Kidney (tissue), 14 donors: ENCODE data around the gene AQP1. TPM values are rescaled to one million over a fixed set of nuclear protein-coding genes. Genes with fewer than 3 reads are reported as not detected.

Source experiments
- DNase-seq, 5 donors: peaks; one replicate each; pipeline ENCODE4 v3.0.0-alpha.2; 2013 to 2020
- FAIRE-seq: peaks from 2 replicates; lab custom pipeline; 2012; peaks lifted over from hg19 to GRCh38; lab: Jason Lieb, UNC
- H3K27ac ChIP-seq, 2 donors: one replicate each; pipeline ENCODE4 v1.7.0; 2013; ENCODE audit warnings: low read depth in 2 of 2, low read length in 2 of 2, inconsistent platforms in 1 of 2
- H3K27me3 ChIP-seq: one replicate; pipeline ENCODE4 v1.7.1; 2013; ENCODE audit warnings: low read length, inconsistent platforms; ENCODE audit not compliant: control insufficient read depth, insufficient read depth
- H3K36me3 ChIP-seq, 3 donors: one replicate each; pipeline versions ENCODE4 v1.7.0 to v1.7.1; 2013; ENCODE audit warnings: low read length in 3 of 3, control low read depth in 1 of 3, inconsistent platforms in 1 of 3; ENCODE audit not compliant: insufficient read depth in 3 of 3, control insufficient read depth in 2 of 3
- H3K4me1 ChIP-seq, 3 donors: one replicate each; pipeline versions ENCODE4 v1.7.0 to v1.7.1; 2013; ENCODE audit warnings: low read length in 3 of 3, inconsistent platforms in 1 of 3, low read depth in 1 of 3; ENCODE audit not compliant: control insufficient read depth in 2 of 3, insufficient read depth in 2 of 3
- H3K4me3 ChIP-seq, 3 donors: one replicate each; pipeline versions ENCODE4 v1.7.0 to v1.8.1; 2013; ENCODE audit warnings: low read length in 3 of 3, control low read depth in 1 of 3, inconsistent platforms in 1 of 3
- H3K9ac ChIP-seq, 3 donors: one replicate each; pipeline versions ENCODE4 v1.7.0 to v1.7.1; 2013; ENCODE audit warnings: low read length in 3 of 3, control low read depth in 1 of 3, inconsistent platforms in 1 of 3
- H3K9me3 ChIP-seq, 3 donors: one replicate each; pipeline versions ENCODE4 v1.7.0 to v1.7.1; 2013; ENCODE audit warnings: low read length in 3 of 3, control low read depth in 1 of 3, inconsistent platforms in 1 of 3; ENCODE audit not compliant: control insufficient read depth in 2 of 3, insufficient read depth in 1 of 3
- CTCF ChIP-seq: IDR thresholded peaks from 3 replicates; pipeline ENCODE4 v1.5.1; 2012; ENCODE audit warnings: mild to moderate bottlenecking, moderate library complexity, borderline replicate concordance; ENCODE audit not compliant: insufficient read depth; ENCODE audit errors: extremely low read depth
- intact Hi-C: fragments of 100-400 bp; cut with DNase I; formaldehyde crosslinking; loops from one replicate; pipeline ENCODE4 v1.11.1; 2022
- polyA plus RNA-seq: library from polyadenylated mRNA; stranded (reverse); fragments of 350-450 nt; fragmentation: Illumina TruSeq; extraction: RNeasy Lipid Tissue Mini Kit (QIAGEN cat#74804); gene quantifications from one replicate; pipeline ENCODE4 v1.2.3, GENCODE V29; 2014; ENCODE audit warnings: low read depth, low replicate concordance; ENCODE audit not compliant: insufficient read depth
- total RNA-seq: library from RNA; stranded (reverse); fragmentation: NEBNext Ultra II Directional; extraction: Animal tissue kit (Norgen Biotek cat#: 25700); gene quantifications from one replicate; pipeline ENCODE4 v1.2.1, GENCODE V29; 2021
- donor health status: control.
- donor health status: control.
- donor health status: control.
- donor health status: control.
- donor health status: control.
- donor health status: DM: yes; HTN: yes; CAD: no.
- donor health status: Normal renal cell carcinoma (clear cell type).

Gene AQP1
- total and polyA plus RNA-seq, 2 donors from 2014 or later, result 291 to 617 TPM

GRCh38 chr7:30899066-30899465 is 12.6 kb upstream of the AQP1 start:
- Histone ChIP-seq H3K9ac (no peak overlapping the region), H3K27ac (no peak overlapping the region), H3K36me3 (no peaks in the 10 kb centered on the region), H3K4me3 (no peak overlapping the region), H3K27me3 (no peaks in the 10 kb centered on the region), H3K4me1 (peaks cover under 1 to 42% (median 40%) of the 10 kb centered on the region in 3 donors), H3K9me3 (no peaks in the 10 kb centered on the region)
- FAIRE-seq (no peak), DNase-seq (no peak)
- TF ChIP-seq CTCF, result no peak
- intact Hi-C loops, result no loop called here

- FAIRE-seq, result no peak
- Histone ChIP-seq H3K9me3 (no peaks in the 10 kb centered on the region), H3K27me3 (no peaks in the 10 kb centered on the region), H3K36me3 (no peaks in the 10 kb centered on the region), H3K27ac (no peak overlapping the region), H3K4me3 (no peak overlapping the region), H3K4me1 (peaks cover 0 to 36% (median 34%) of the 10 kb centered on the region in 3 donors), H3K9ac (no peak overlapping the region)
- no peak for DNase-seq
- TF ChIP-seq CTCF, result no peak
- intact Hi-C loops, result no loop called here
Observed at GRCh38 chr7:30899630-30900029, 12.0 kb upstream of the AQP1 start.

GRCh38 chr7:30900053-30900452 is 11.6 kb upstream of the AQP1 start:
- DNase-seq (no peak), FAIRE-seq (no peak)
- Histone ChIP-seq H3K4me3 (no peak overlapping the region), H3K27ac (no peak overlapping the region), H3K4me1 (peaks cover 0 to 33% (median 30%) of the 10 kb centered on the region in 3 donors), H3K9me3 (no peaks in the 10 kb centered on the region), H3K9ac (no peak overlapping the region), H3K27me3 (no peaks in the 10 kb centered on the region), H3K36me3 (no peaks in the 10 kb centered on the region)
- TF ChIP-seq CTCF, result no peak
- intact Hi-C loops, result no loop called here

GRCh38 chr7:30900803-30901362 is 10.8 kb upstream of the AQP1 start:
- intact Hi-C loops, result no loop called here
- DNase-seq (no peak), FAIRE-seq (no peak)
- Histone ChIP-seq H3K36me3 (no peaks in the 10 kb centered on the region), H3K4me1 (peaks cover 0 to 25% (median 23%) of the 10 kb centered on the region in 3 donors), H3K27ac (peak overlapping the region; percentile 32 to 36), H3K9me3 (no peaks in the 10 kb centered on the region), H3K4me3 (no peak overlapping the region), H3K9ac (no peak overlapping the region), H3K27me3 (no peaks in the 10 kb centered on the region)
- TF ChIP-seq CTCF, result no peak
